Activated T-helper 1 cell treated with anti-CD3 and anti-CD28 coated beads, Interleukin-2, amount 50 U/mL, for 16 hours (primary cell): Measurements from ENCODE around the gene ATRNL1.

Experiments used
- DNase-seq, 2 donors: peaks; one replicate each; pipeline ENCODE4 v3.0.0-alpha.2; 2020; ENCODE audit warnings: low read depth in 1 of 2, low spot score in 1 of 2

Gene ATRNL1

DNA sequence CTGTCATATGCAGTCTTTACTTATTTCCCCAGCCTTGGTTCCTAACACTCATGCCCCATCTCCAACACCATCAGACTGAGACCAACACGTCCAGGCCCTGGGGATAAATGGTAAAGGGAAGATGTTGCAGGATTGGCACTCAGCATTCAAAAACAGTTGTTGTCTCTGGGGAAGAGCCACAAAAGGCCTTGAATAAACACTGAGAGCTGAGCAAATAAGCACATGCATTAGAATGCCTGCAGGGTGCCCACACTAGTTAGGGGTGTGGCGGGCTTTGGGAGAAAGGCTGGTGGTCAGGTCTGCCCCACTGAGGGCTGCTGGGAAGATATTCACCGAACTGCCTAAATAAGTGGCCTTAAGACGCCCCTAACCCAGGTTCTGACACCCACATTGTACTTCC lies 788.9 kb downstream of the ATRNL1 start:
- DNase-seq = no peak

- DNase-seq = no peak
Observed at GRCh38 chr10:115883372-115883771, 790.2 kb downstream of the ATRNL1 start.

- no peak for DNase-seq
Observed at GRCh38 chr10:115884331-115884730, 791.2 kb downstream of the ATRNL1 start.

DNA sequence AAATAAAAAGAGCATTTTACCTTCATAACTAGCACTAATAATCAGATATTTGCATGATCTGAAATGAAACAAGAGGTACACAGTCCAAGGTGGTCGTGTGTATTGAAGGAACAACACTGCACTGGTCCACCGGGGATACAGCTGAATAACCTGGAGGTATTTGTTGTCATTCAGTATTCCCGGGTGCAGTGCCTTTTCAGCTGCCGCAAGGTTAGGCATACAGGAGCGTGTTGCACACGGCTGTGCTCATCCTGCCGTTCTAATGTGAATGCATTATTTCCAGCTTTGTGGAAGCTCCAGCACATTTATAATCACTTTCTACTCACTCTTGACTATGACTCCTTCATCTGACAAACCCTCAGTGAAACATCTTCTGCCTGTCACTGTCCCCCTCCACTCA lies 802.0 kb downstream of the ATRNL1 start:
- DNase-seq = no peak

GRCh38 chr10:115898242-115898641 lies 805.1 kb downstream of the ATRNL1 start:
- DNase-seq = no peak

DNA sequence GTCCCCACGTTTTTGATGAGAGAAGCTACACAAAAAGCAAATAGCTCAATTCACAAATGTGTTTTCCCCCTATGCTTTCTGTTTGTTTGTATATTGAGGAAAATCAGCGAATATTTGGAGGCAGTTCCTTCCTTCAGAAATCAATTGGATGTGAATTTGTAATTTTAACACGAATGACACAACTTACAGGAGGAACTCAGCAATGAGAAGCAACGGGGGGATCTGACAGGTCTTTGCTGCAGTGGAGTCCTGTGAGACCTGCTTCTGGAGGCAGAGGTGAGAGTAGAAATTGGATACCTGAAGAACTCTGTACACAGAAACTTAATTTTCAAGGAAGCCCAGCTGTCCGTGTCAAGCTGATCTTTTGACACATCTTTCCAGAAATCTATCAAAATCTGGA lies 809.4 kb downstream of the ATRNL1 start:
- DNase-seq = no peak

- no peak for DNase-seq
Observed at GRCh38 chr10:115903207-115903606, 810.0 kb downstream of the ATRNL1 start.

- DNase-seq = no peak
Observed at GRCh38 chr10:115903845-115904244, 810.7 kb downstream of the ATRNL1 start.

DNA sequence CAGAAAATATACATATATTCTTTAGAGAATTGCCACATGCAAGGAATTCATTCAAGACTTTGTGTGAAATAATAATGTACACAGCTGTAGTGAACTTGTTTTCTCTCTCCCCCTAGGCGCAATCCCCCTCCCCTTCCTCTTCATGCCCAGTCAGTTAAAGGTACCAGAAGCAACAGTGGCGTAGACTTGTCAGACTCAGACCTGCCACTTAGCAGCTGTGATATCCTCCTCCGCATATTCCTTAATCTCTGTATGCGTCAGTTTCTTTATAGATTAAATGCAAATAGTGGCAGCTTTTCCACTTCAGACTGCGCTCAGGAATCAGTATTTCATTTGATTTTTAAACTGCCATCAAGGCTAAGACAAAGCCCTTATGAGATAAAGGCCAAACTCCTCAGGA lies 815.9 kb downstream of the ATRNL1 start:
- no peak for DNase-seq

- no peak for DNase-seq
Observed at GRCh38 chr10:115909962-115910731, 817.0 kb downstream of the ATRNL1 start.

GRCh38 chr10:115914475-115914874 lies 821.3 kb downstream of the ATRNL1 start:
- DNase-seq = no peak

GRCh38 chr10:115915429-115915828 lies 822.3 kb downstream of the ATRNL1 start:
- no peak for DNase-seq

DNA sequence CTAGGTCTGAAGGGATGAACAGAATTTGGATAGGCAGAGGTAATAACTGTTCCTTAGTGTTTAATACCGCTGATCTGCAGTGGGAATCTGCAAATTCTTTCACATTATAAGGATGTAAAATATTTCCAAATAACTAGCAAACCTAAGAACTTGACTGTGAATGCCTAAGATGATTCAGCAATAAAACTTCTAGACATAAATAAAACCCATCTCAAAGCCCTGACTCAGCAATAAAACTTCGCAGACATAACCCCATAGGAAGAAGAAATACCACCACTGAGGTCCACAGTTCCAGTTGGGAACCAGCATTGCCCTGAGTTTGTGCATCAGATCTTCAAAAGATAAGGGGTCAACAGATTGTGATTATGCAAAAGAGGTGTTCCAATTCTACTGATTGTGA lies 825.6 kb downstream of the ATRNL1 start:
- DNase-seq = no peak

- no peak for DNase-seq
Observed at GRCh38 chr10:115921795-115922194, 828.6 kb downstream of the ATRNL1 start.

- DNase-seq = no peak
Observed at GRCh38 chr10:115931309-115931708, 838.1 kb downstream of the ATRNL1 start.

- DNase-seq = no peak
Observed at GRCh38 chr10:115932099-115932498, 838.9 kb downstream of the ATRNL1 start.

DNA sequence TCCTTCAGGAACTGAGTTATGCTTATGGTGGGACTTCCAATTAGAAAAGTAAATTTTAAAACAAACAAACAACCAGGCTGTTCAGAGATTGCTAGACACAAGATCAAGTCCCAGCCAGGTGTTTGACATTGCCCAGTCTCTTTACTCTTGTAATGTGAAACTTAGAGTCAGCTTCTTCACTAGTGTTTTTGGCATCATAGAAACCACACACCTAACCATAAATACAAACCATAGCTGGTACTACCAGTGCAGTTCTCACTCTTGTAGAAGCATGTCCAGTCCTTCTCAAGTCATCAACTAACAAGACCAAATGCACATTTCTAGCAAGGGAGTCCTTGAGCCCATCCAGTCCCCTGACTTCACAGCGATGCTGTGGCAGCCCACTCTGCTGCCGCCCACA lies 839.9 kb downstream of the ATRNL1 start:
- no peak for DNase-seq

DNA sequence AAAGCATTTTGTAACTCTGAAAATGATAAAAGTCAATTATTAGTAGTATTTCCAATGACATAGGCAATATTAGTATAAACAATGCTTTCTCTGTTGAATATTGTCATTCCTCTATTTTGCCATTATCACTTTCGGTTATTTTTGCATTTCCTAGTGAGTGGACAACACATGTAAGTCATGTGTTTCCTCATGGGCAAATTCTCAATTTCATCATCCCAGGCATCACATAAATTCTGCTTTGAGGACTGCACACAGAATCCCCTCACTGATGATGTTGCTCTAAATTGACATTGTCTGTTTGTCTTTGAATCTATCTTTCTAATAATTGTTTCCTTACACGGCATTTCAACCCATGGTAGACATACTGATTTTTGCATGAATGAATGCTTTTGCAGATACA lies 842.6 kb downstream of the ATRNL1 start:
- DNase-seq = no peak

GRCh38 chr10:115936926-115937767 lies 844.0 kb downstream of the ATRNL1 start:
- DNase-seq = no peak

- no peak for DNase-seq
Observed at GRCh38 chr10:115937768-115938056, 844.5 kb downstream of the ATRNL1 start.

DNA sequence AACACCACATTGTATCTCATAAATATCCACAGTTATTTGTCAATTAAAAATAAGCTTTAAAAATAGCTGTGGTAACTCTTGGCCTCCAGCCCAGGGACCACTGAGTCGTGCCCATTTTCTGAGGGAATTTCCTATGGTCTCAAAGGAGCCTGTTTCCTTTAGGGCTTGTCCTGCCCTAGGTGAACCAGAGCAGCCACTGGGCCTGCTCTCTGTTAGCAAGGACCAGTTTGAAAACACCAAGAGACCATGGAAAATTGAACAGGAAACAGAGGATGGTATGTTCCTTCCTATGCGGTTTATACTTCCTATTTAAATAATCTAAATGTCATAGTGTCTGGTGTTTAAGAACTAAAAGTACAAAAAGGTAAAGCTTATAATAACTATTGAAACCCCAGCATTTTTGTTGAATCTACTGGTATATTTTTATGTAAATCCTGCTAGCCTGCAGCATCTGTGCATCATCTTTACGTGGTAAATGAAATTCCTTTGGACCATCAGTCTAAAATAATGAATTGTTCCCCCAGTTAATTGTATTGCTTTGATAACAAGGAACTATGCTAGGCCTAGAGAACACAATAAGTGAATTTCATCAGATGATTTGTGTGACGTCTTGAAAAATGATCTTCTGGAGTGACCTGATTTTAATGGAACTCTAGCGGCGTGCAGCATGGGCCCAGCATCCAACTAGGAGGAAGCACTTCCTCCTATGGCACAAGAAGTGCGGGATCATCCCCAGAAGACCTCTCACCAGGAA lies 846.1 kb downstream of the ATRNL1 start:
- DNase-seq = no peak

DNA sequence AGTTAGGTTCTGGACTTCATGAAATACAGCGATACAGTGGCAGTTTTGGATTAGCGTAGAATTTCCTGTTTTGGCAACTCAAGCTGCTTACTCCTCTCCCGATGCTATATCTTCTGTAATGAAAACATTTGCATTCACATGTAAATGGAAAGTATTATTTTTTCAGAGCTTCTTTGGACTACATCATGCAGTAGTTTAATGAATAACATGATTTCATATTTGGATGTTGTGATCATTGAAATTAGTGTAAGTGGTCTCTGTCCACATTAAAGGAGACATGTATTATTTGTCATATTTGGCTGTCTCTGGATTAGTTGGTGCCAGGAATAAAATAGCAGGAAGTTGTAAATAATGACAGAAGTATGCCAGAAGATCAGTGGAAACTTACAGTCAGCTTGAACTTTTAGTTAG lies 848.2 kb downstream of the ATRNL1 start:
- no peak for DNase-seq
